ENCODE measurements around the gene PTPRM.

Gene PTPRM

GRCh38 chr18:7766346-7766745 is 199.2 kb downstream of the PTPRM start:
- DNase-seq, result no peak

GRCh38 chr18:7766817-7767216 is 199.7 kb downstream of the PTPRM start:
- no peak for DNase-seq

GRCh38 chr18:7770908-7771307 is 203.8 kb downstream of the PTPRM start:
- no peak for DNase-seq

- DNase-seq, result no peak
Measured at GRCh38 chr18:7772510-7772888, 205.4 kb downstream of the PTPRM start.

GRCh38 chr18:7772951-7773350 is 205.8 kb downstream of the PTPRM start:
- DNase-seq, result no peak

- DNase-seq, result no peak
Measured at GRCh38 chr18:7775128-7775527, 208.0 kb downstream of the PTPRM start.

- no peak for DNase-seq
Measured at GRCh38 chr18:7775843-7776242, 208.7 kb downstream of the PTPRM start.

GRCh38 chr18:7778181-7778580 is 211.1 kb downstream of the PTPRM start:
- DNase-seq, result no peak

GRCh38 chr18:7779211-7779610 is 212.1 kb downstream of the PTPRM start:
- no peak for DNase-seq

- no peak for DNase-seq
Measured at GRCh38 chr18:7784171-7784570, 217.1 kb downstream of the PTPRM start.

GRCh38 chr18:7786569-7786968 is 219.5 kb downstream of the PTPRM start:
- DNase-seq, result no peak

- no peak for DNase-seq
Measured at GRCh38 chr18:7787339-7787738, 220.2 kb downstream of the PTPRM start.

- DNase-seq, result no peak
Measured at GRCh38 chr18:7789856-7790552, 222.9 kb downstream of the PTPRM start.

- DNase-seq, result no peak
Measured at GRCh38 chr18:7793100-7793499, 226.0 kb downstream of the PTPRM start.

GRCh38 chr18:7803956-7804469 is 236.9 kb downstream of the PTPRM start:
- no peak for DNase-seq

- DNase-seq, result no peak
Measured at GRCh38 chr18:7805096-7805495, 238.0 kb downstream of the PTPRM start.

GRCh38 chr18:7805880-7806279 is 238.8 kb downstream of the PTPRM start:
- no peak for DNase-seq

- DNase-seq, result no peak
Measured at GRCh38 chr18:7807936-7808453, 240.9 kb downstream of the PTPRM start.

- no peak for DNase-seq
Measured at GRCh38 chr18:7808992-7809391, 241.9 kb downstream of the PTPRM start.

GRCh38 chr18:7809455-7809854 is 242.3 kb downstream of the PTPRM start:
- no peak for DNase-seq

GRCh38 chr18:7809978-7810377 is 242.9 kb downstream of the PTPRM start:
- no peak for DNase-seq

GRCh38 chr18:7812431-7813063 is 245.4 kb downstream of the PTPRM start:
- DNase-seq, result no peak

GRCh38 chr18:7813131-7813530 is 246.0 kb downstream of the PTPRM start:
- DNase-seq, result no peak

- DNase-seq, result no peak
Measured at GRCh38 chr18:7814754-7815315, 247.7 kb downstream of the PTPRM start.

All from stimulated activated CD4-positive, alpha-beta T cell treated with anti-CD3 and anti-CD28 coated beads, Interleukin-2, amount 100 ng/mL, for 48 hours (primary cell).